NCI-H774 (cell line): ENCODE measurements around the gene FAM151B.

Source experiments
- DNase-seq: peaks from one replicate; lab custom pipeline; 2025; lab: John Stamatoyannopoulos, UW

The FAM151B gene

GRCh38 chr5:80590766-80591165, 102.9 kb downstream of the FAM151B start:
- no peak for DNase-seq

GRCh38 chr5:80591352-80591751, 103.5 kb downstream of the FAM151B start:
- no peak for DNase-seq

GRCh38 chr5:80592105-80592504, 104.2 kb downstream of the FAM151B start:
- no peak for DNase-seq
